HEK293 (cell line): Measurements from ENCODE around the gene ZMYND10.

Source experiments
- CTCF ChIA-PET: fragments of 350-600 bp; formaldehyde crosslinking; extraction: SDS; loops from one replicate; lab custom pipeline; 2021; ENCODE audit warnings: antibody characterized with exemption; lab: Yijun Ruan, JAX
- POLR2A ChIA-PET: fragments of 300-600 bp; formaldehyde crosslinking; extraction: SDS; loops from one replicate; lab custom pipeline; 2020; ENCODE audit warnings: antibody characterized with exemption, inconsistent platforms; lab: Yijun Ruan, JAX
- H3K27ac ChIP-seq: fragments of 200-500 bp; sonication (Bioruptor generic); 2 replicates; pipeline ENCODE4 v1.5.1; 2014; ENCODE audit warnings: low read depth, low read length, control low read depth, inconsistent platforms; ENCODE audit errors: extremely low read depth
- H3K36me3 ChIP-seq, 2 experiments: fragments of 200-500 bp in 1 of 2; sonication (Bioruptor generic) in 1 of 2; 1 replicate in 1 of 2; 2 replicates in 1 of 2; pipeline ENCODE4 v1.5.1; 2014 to 2017; ENCODE audit warnings: inconsistent platforms in 2 of 2, low read length in 2 of 2; ENCODE audit not compliant: control insufficient read depth in 2 of 2, insufficient read depth in 1 of 2
- H3K4me1 ChIP-seq: fragments of 200-500 bp; sonication (Bioruptor generic); 2 replicates; pipeline ENCODE4 v1.5.1; 2014; ENCODE audit warnings: mild to moderate bottlenecking, low read length, inconsistent platforms; ENCODE audit not compliant: control insufficient read depth, insufficient read depth
- H3K4me3 ChIP-seq: 2 replicates; pipeline ENCODE4 v1.5.1; 2011; ENCODE audit warnings: low read depth, mild to moderate bottlenecking, control low read depth, low read length, moderate library complexity
- H3K9me3 ChIP-seq: fragments of 200-500 bp; sonication (Bioruptor generic); 2 replicates; pipeline ENCODE4 v1.5.1; 2014; ENCODE audit warnings: low read depth, low read length, inconsistent platforms; ENCODE audit not compliant: control insufficient read depth, insufficient read depth
- CTCF ChIP-seq: fragments of 450-650 bp; formaldehyde crosslinking; IDR thresholded peaks from 2 replicates; pipeline ENCODE4 v1.5.1; 2016; ENCODE audit warnings: missing biosample characterization, missing genetic modification characterization
- GLIS1 ChIP-seq: fragments of 450-650 bp; formaldehyde crosslinking; IDR thresholded peaks from 2 replicates; pipeline ENCODE4 v1.5.1; 2016; ENCODE audit warnings: missing biosample characterization, missing genetic modification characterization
- GLIS2 ChIP-seq: fragments of 450-650 bp; formaldehyde crosslinking; IDR thresholded peaks from 2 replicates; pipeline ENCODE4 v1.5.1; 2016; ENCODE audit warnings: missing biosample characterization, missing genetic modification characterization
- PATZ1 ChIP-seq: fragments of 450-650 bp; formaldehyde crosslinking; IDR thresholded peaks from 2 replicates; pipeline ENCODE4 v1.5.1; 2016; ENCODE audit warnings: missing biosample characterization, missing genetic modification characterization
- PRDM10 ChIP-seq: fragments of 450-650 bp; formaldehyde crosslinking; IDR thresholded peaks from 2 replicates; pipeline ENCODE4 v1.5.1; 2016; ENCODE audit warnings: missing biosample characterization, missing genetic modification characterization
- SCRT1 ChIP-seq: fragments of 450-650 bp; formaldehyde crosslinking; IDR thresholded peaks from 2 replicates; pipeline ENCODE4 v1.5.1; 2016; ENCODE audit warnings: missing biosample characterization, missing genetic modification characterization, borderline replicate concordance
- SCRT2 ChIP-seq: fragments of 450-650 bp; formaldehyde crosslinking; IDR thresholded peaks from 2 replicates; pipeline ENCODE4 v1.5.1; 2016; ENCODE audit warnings: missing biosample characterization, missing genetic modification characterization
- SP7 ChIP-seq: fragments of 450-650 bp; formaldehyde crosslinking; IDR thresholded peaks from 2 replicates; pipeline ENCODE4 v1.5.1; 2016; ENCODE audit warnings: missing biosample characterization, missing genetic modification characterization
- ZBTB17 ChIP-seq: fragments of 450-650 bp; formaldehyde crosslinking; IDR thresholded peaks from 2 replicates; pipeline ENCODE4 v1.5.1; 2016; ENCODE audit warnings: missing biosample characterization, missing genetic modification characterization
- ZBTB20 ChIP-seq: fragments of 450-650 bp; formaldehyde crosslinking; IDR thresholded peaks from 2 replicates; pipeline ENCODE4 v1.5.1; 2016; ENCODE audit warnings: missing biosample characterization, missing genetic modification characterization
- ZEB2 ChIP-seq: fragments of 450-650 bp; formaldehyde crosslinking; IDR thresholded peaks from 2 replicates; pipeline ENCODE4 v1.5.1; 2016; ENCODE audit warnings: missing biosample characterization, missing genetic modification characterization
- ZFP41 ChIP-seq: fragments of 450-650 bp; formaldehyde crosslinking; IDR thresholded peaks from 2 replicates; pipeline ENCODE4 v1.5.1; 2016; ENCODE audit warnings: missing biosample characterization, missing genetic modification characterization, borderline replicate concordance
- ZFP69B ChIP-seq: fragments of 450-650 bp; formaldehyde crosslinking; IDR thresholded peaks from 2 replicates; pipeline ENCODE4 v1.5.1; 2016; ENCODE audit warnings: missing biosample characterization, missing genetic modification characterization
- ZNF114 ChIP-seq: fragments of 450-650 bp; formaldehyde crosslinking; IDR thresholded peaks from 2 replicates; pipeline ENCODE4 v1.5.0; 2017; ENCODE audit warnings: missing biosample characterization, missing genetic modification characterization
- ZNF266 ChIP-seq: fragments of 450-650 bp; formaldehyde crosslinking; IDR thresholded peaks from 2 replicates; pipeline ENCODE4 v1.5.1; 2016; ENCODE audit warnings: missing biosample characterization, missing genetic modification characterization, low read depth
- ZNF341 ChIP-seq: fragments of 450-650 bp; formaldehyde crosslinking; IDR thresholded peaks from 2 replicates; pipeline ENCODE4; 2016; ENCODE audit warnings: low read depth, missing biosample characterization, missing genetic modification characterization
- ZNF362 ChIP-seq: fragments of 450-650 bp; formaldehyde crosslinking; IDR thresholded peaks from 2 replicates; pipeline ENCODE4 v1.5.1; 2016; ENCODE audit warnings: missing biosample characterization, missing genetic modification characterization
- ZNF37A ChIP-seq: fragments of 450-650 bp; IDR thresholded peaks from 2 replicates; pipeline ENCODE4 v1.5.1; 2018; ENCODE audit warnings: missing biosample characterization, missing genetic modification characterization
- ZNF530 ChIP-seq: fragments of 450-650 bp; formaldehyde crosslinking; IDR thresholded peaks from 2 replicates; pipeline ENCODE4 v1.5.1; 2016; ENCODE audit warnings: low read depth, missing biosample characterization, missing genetic modification characterization
- ZNF558 ChIP-seq: fragments of 450-650 bp; formaldehyde crosslinking; IDR thresholded peaks from 2 replicates; pipeline ENCODE4 v1.5.1; 2016; ENCODE audit warnings: missing biosample characterization, missing genetic modification characterization
- ZNF629 ChIP-seq: fragments of 450-650 bp; formaldehyde crosslinking; IDR thresholded peaks from 2 replicates; pipeline ENCODE4 v1.5.1; 2017; ENCODE audit warnings: missing biosample characterization, missing genetic modification characterization
- ZNF654 ChIP-seq: fragments of 450-650 bp; formaldehyde crosslinking; IDR thresholded peaks from 2 replicates; pipeline ENCODE4 v1.5.1; 2016; ENCODE audit warnings: low read depth, missing biosample characterization, missing genetic modification characterization
- ZNF837 ChIP-seq: fragments of 450-650 bp; formaldehyde crosslinking; IDR thresholded peaks from 2 replicates; pipeline ENCODE4 v1.5.1; 2016; ENCODE audit warnings: missing biosample characterization, missing genetic modification characterization

Gene ZMYND10

GRCh38 chr3:50350213-50350526 is 4.6 kb upstream of the ZMYND10 start:
- peaks cover 4% of the 10 kb centered on the region; the same call in 1 of the 2 replicates for H3K4me1 ChIP-seq
- TF ChIP-seq ZNF114 (tag by site-specific recombination), result no peak
- no peak for TF ChIP-seq ZFP69B (tag by site-specific recombination)
- TF ChIP-seq GLIS2 (tag by site-specific recombination), result no peak
- TF ChIP-seq ZFP41 (tag by site-specific recombination), result no peak
- TF ChIP-seq SCRT2, result no peak
- TF ChIP-seq ZNF558 (tag by site-specific recombination), result no peak
- TF ChIP-seq SCRT1 (tag by site-specific recombination), result no peak
- TF ChIP-seq ZNF37A (tag by site-specific recombination), result no peak
- no peak for TF ChIP-seq ZNF530 (tag by site-specific recombination)
- no peak for TF ChIP-seq ZNF266 (tag by site-specific recombination)
- TF ChIP-seq ZNF629 (tag by site-specific recombination), result no peak
- TF ChIP-seq, all 188 proteins: peak for 0
- ChIA-PET CTCF (interaction anchor here (0.5 to 5.3 kb wide), 6 partner anchors 89 to 265 kb away, joined by 3 to 27 read pairs (median 3); no protein-coding TSS in a partner anchor), POLR2A (interaction anchor here (0.5 to 5.3 kb wide), 10 partner anchors 11 to 266 kb away, joined by 3 to 51 read pairs (median 4); partner anchors contain the start of genes HEMK1, HYAL3, NAA80 and TUSC2)
- peaks cover 0 to 61% of the 10 kb centered on the region in 2 experiments; a peak in 1 of 3 replicates for H3K36me3 ChIP-seq
- H3K9me3 ChIP-seq, result no peaks in the 10 kb centered on the region
- peak overlapping the region; percentile 72 for H3K4me3 ChIP-seq
- peak overlapping the region; percentile 40; the same call in 1 of the 2 replicates for H3K27ac ChIP-seq

- ChIA-PET POLR2A (interaction anchor here (0.7 to 5.3 kb wide), 5 partner anchors 10 to 195 kb away, joined by 3 to 51 read pairs (median 5); partner anchors contain the start of gene TUSC2), CTCF (interaction anchor here (0.5 to 5.3 kb wide), 14 partner anchors 11 to 737 kb away, joined by 3 to 27 read pairs (median 3); partner anchors contain the start of gene CISH)
- Histone ChIP-seq H3K27ac (no peak overlapping the region), H3K4me3 (no peak overlapping the region), H3K4me1 (peaks cover 4% of the 10 kb centered on the region; the same call in 1 of the 2 replicates), H3K9me3 (no peaks in the 10 kb centered on the region), H3K36me3 (peaks cover 0 to 50% of the 10 kb centered on the region in 2 experiments; a peak in 1 of 3 replicates)
- TF ChIP-seq ZBTB20 (tag by site-specific recombination) (0 out of 2 replicates have a peak, but pooled peaks have one; percentile 16), GLIS1 (tag by site-specific recombination) (peak; percentile 27; the same call in 1 of the 2 replicates), SCRT1 (tag by site-specific recombination) (0 out of 2 replicates have a peak, but pooled peaks have one; percentile 22), ZNF341 (peak; percentile 44; the same call in 1 of the 2 replicates), PATZ1 (peak; percentile 46; the same call in 1 of the 2 replicates), ZNF837 (no peak), ZNF362 (tag by site-specific recombination) (peak; percentile 98), ZNF654 (tag by site-specific recombination) (peak; percentile 76), ZEB2 (tag by site-specific recombination) (0 out of 2 replicates have a peak, but pooled peaks have one; percentile 32), SP7 (tag by site-specific recombination) (0 out of 2 replicates have a peak, but pooled peaks have one; percentile 24), CTCF (tag by site-specific recombination) (peak; percentile 56), ZBTB17 (tag by site-specific recombination) (0 out of 2 replicates have a peak, but pooled peaks have one; percentile 20), PRDM10 (tag by site-specific recombination) (no peak)
These were observed 1.8 kb upstream of the ZMYND10 start for GRCh38 chr3:50347187-50347813.
